WERI-Rb-1 (cell line): ENCODE results near the gene SYNPO2.
A peak's percentile ranks its signal among the peaks of the same experiment; 100 is the strongest.

Experiments
- DNase-seq: peaks from one replicate; pipeline ENCODE4 v3.0.0-alpha.2; 2020
- H3K27ac ChIP-seq: fragments of 250-450 bp; sonication (Bioruptor Pico); 2 replicates; pipeline ENCODE4 v1.5.1; 2020; ENCODE audit warnings: mild to moderate bottlenecking, moderate library complexity
- H3K27me3 ChIP-seq: fragments of 250-450 bp; sonication (Bioruptor Pico); 2 replicates; pipeline ENCODE4 v1.5.1; 2021; ENCODE audit warnings: mild to moderate bottlenecking, low read depth, moderate library complexity; ENCODE audit not compliant: insufficient read depth, severe bottlenecking
- H3K36me3 ChIP-seq: fragments of 250-450 bp; sonication (Bioruptor Pico); 2 replicates; pipeline ENCODE4 v1.5.1; 2020; ENCODE audit warnings: mild to moderate bottlenecking, moderate library complexity
- H3K4me3 ChIP-seq: 2 replicates; pipeline ENCODE4 v1.5.1; 2011; ENCODE audit warnings: low read depth, mild to moderate bottlenecking, control low read depth, low read length
- H3K9me3 ChIP-seq: fragments of 250-450 bp; sonication (Bioruptor Pico); 2 replicates; pipeline ENCODE4 v1.5.1; 2021; ENCODE audit warnings: mild to moderate bottlenecking, moderate library complexity; ENCODE audit not compliant: severe bottlenecking
- CTCF ChIP-seq: IDR thresholded peaks from 2 replicates; pipeline ENCODE4 v1.5.1; 2011; ENCODE audit warnings: low read depth, mild to moderate bottlenecking, control low read depth, inconsistent platforms, low read length

SYNPO2 gene

GRCh38 chr4:118857760-118858159, 30.9 kb upstream of the SYNPO2 start:
- Histone ChIP-seq H3K4me3 (no peak overlapping the region), H3K27ac (no peak overlapping the region), H3K36me3 (no peaks in the 10 kb centered on the region), H3K9me3 (no peaks in the 10 kb centered on the region), H3K27me3 (no peaks in the 10 kb centered on the region)
- DNase-seq, result no peak
- TF ChIP-seq CTCF, result no peak

GRCh38 chr4:118858779-118859178, 29.9 kb upstream of the SYNPO2 start:
- no peaks in the 10 kb centered on the region for H3K36me3 ChIP-seq
- no peak overlapping the region for H3K4me3 ChIP-seq
- DNase-seq, result no peak
- H3K9me3 ChIP-seq, result no peaks in the 10 kb centered on the region
- no peaks in the 10 kb centered on the region for H3K27me3 ChIP-seq
- no peak overlapping the region for H3K27ac ChIP-seq
- no peak for TF ChIP-seq CTCF

- H3K27me3 ChIP-seq, result no peaks in the 10 kb centered on the region
- peak; percentile 95 for TF ChIP-seq CTCF
- no peaks in the 10 kb centered on the region for H3K9me3 ChIP-seq
- DNase-seq, result peak; percentile 61
- H3K27ac ChIP-seq, result no peak overlapping the region
- H3K4me3 ChIP-seq, result no peak overlapping the region
- H3K36me3 ChIP-seq, result no peaks in the 10 kb centered on the region
These were observed 23.5 kb upstream of the SYNPO2 start for GRCh38 chr4:118865091-118865708.

- Histone ChIP-seq H3K9me3 (no peaks in the 10 kb centered on the region), H3K36me3 (no peaks in the 10 kb centered on the region), H3K27me3 (no peaks in the 10 kb centered on the region), H3K27ac (no peak overlapping the region), H3K4me3 (no peak overlapping the region)
- DNase-seq, result no peak
- TF ChIP-seq CTCF, result no peak
These were observed 22.2 kb upstream of the SYNPO2 start for GRCh38 chr4:118866442-118866841.

- H3K27me3 ChIP-seq, result no peaks in the 10 kb centered on the region
- no peak for TF ChIP-seq CTCF
- no peak overlapping the region for H3K27ac ChIP-seq
- DNase-seq, result no peak
- H3K36me3 ChIP-seq, result no peaks in the 10 kb centered on the region
- peaks cover 2% of the 10 kb centered on the region for H3K9me3 ChIP-seq
- no peak overlapping the region for H3K4me3 ChIP-seq
These were observed 21.2 kb upstream of the SYNPO2 start for GRCh38 chr4:118867311-118868067.
